DMS 273 (cell line): ENCODE results near the gene PPP1CC.
"Not testable (repeated sequence)": the region's sequence is repeated elsewhere in the genome, so short reads cannot be mapped to it uniquely, and the experiment has no call there.

Experiments
- DNase-seq: peaks from one replicate; lab custom pipeline; 2025; ENCODE audit not compliant: unreplicated experiment; lab: John Stamatoyannopoulos, UW

Gene PPP1CC

GRCh38 chr12:110754101-110754793 is 11.6 kb upstream of the PPP1CC start:
- DNase-seq = peak; percentile 10

GRCh38 chr12:110750784-110751461 is 8.2 kb upstream of the PPP1CC start:
- DNase-seq = no peak

GRCh38 chr12:110746550-110746949 is 3.9 kb upstream of the PPP1CC start:
- DNase-seq = no peak

GRCh38 chr12:110745542-110746284 is 3.0 kb upstream of the PPP1CC start:
- DNase-seq = peak; percentile 11

GRCh38 chr12:110744601-110745264 is 2.0 kb upstream of the PPP1CC start:
- peak; percentile 9 for DNase-seq

GRCh38 chr12:110744151-110744571 is 1.5 kb upstream of the PPP1CC start:
- DNase-seq = no peak

- no peak for DNase-seq
Observed at GRCh38 chr12:110743571-110744093, 941 bp upstream of the PPP1CC start.

GRCh38 chr12:110742096-110742717 is 484 bp downstream of the PPP1CC start:
- DNase-seq = peak; percentile 51

- DNase-seq = peak; percentile 46
Observed at GRCh38 chr12:110741341-110742095, 1.2 kb downstream of the PPP1CC start.

- DNase-seq = no peak
Observed at GRCh38 chr12:110739894-110740293, 2.8 kb downstream of the PPP1CC start.

- DNase-seq = no peak
Observed at GRCh38 chr12:110739488-110739887, 3.2 kb downstream of the PPP1CC start.

- no peak for DNase-seq
Observed at GRCh38 chr12:110737532-110737931, 5.2 kb downstream of the PPP1CC start.

- DNase-seq = not testable (repeated sequence)
Observed at GRCh38 chr12:110737016-110737415, 5.7 kb downstream of the PPP1CC start.

- DNase-seq = no peak
Observed at GRCh38 chr12:110733900-110734299, 8.8 kb downstream of the PPP1CC start.

- DNase-seq = no peak
Observed at GRCh38 chr12:110733089-110733715, 9.5 kb downstream of the PPP1CC start.

GRCh38 chr12:110732572-110732971 is 10.1 kb downstream of the PPP1CC start:
- DNase-seq = no peak

GRCh38 chr12:110731479-110731878 is 11.2 kb downstream of the PPP1CC start:
- no peak for DNase-seq

- DNase-seq = no peak
Observed at GRCh38 chr12:110728628-110729027, 14.1 kb downstream of the PPP1CC start.

GRCh38 chr12:110726708-110727369 is 15.9 kb downstream of the PPP1CC start:
- DNase-seq = no peak
